HCT116 (cell line): ENCODE data around the gene ACAN. TPM values are rescaled to one million over a fixed set of nuclear protein-coding genes. Genes with fewer than 3 reads are reported as not detected.

ENCODE experiments used
- ATAC-seq: fragments of 200-7000 bp; cut with Tn5 transposase; 2 replicates; pipeline ENCODE4 v1.9.1; 2020; ENCODE audit warnings: mild to moderate bottlenecking, moderate library complexity
- BruUV-seq: library from RNA; stranded (reverse); fragments of 400-500 nt; replicated peaks from 2 replicates; lab custom pipeline; 2021; lab: Mats Ljungman, UMichigan
- CTCF ChIA-PET: fragments of 300-600 bp; sonication (Branson Sonifier 250); formaldehyde crosslinking; loops from one replicate; lab custom pipeline; 2021; ENCODE audit warnings: antibody characterized with exemption; lab: Charles Lee
- POLR2A ChIA-PET: fragments of 300-600, 350-600 bp; sonication (Branson Sonifier 250); formaldehyde crosslinking; loops from one replicate; lab custom pipeline; 2021; ENCODE audit warnings: antibody characterized with exemption; lab: Charles Lee
- RAD21 ChIA-PET, 2 experiments: fragments of 300-600 bp; sonication (Branson Sonifier 250); formaldehyde crosslinking; loops; one replicate each; lab custom pipeline; 2023; ENCODE audit warnings: low total read pairs in 2 of 2; ENCODE audit not compliant: uncharacterized antibody in 2 of 2, unreplicated experiment in 2 of 2, low non-redundant PET in 1 of 2; lab: Charles Lee
- DNase-seq: peaks from one replicate; pipeline ENCODE4 v3.0.0-alpha.2; 2010; ENCODE audit warnings: low read depth, low spot score
- H2AFZ ChIP-seq: fragments of 200-600 bp; shearing (Covaris generic), sonication (generic); 2 replicates; pipeline ENCODE4 v1.6.1; 2017; ENCODE audit warnings: low read depth, mixed run types, mixed read lengths, antibody characterized with exemption, low read length; ENCODE audit not compliant: poor library complexity, severe bottlenecking
- H3K27ac ChIP-seq: 2 replicates; pipeline ENCODE4 v1.5.1; 2012; ENCODE audit warnings: low read depth, low read length
- H3K27me3 ChIP-seq: fragments of 200-600 bp; sonication (generic); 2 replicates; pipeline ENCODE4 v1.6.1; 2016; ENCODE audit warnings: mixed run types, low read length, mixed read lengths; ENCODE audit not compliant: insufficient read depth
- H3K36me3 ChIP-seq, 2 experiments: fragments of 200-500 bp in 1 of 2; fragments of 200-600 bp in 1 of 2; sonication (Bioruptor generic) in 1 of 2; sonication (generic) in 1 of 2; 2 replicates each; pipeline versions ENCODE4 v1.5.1 to v1.6.1; 2014 to 2016; ENCODE audit warnings: low read length in 2 of 2, inconsistent platforms in 1 of 2, mixed read lengths in 1 of 2, mixed run types in 1 of 2; ENCODE audit not compliant: insufficient read depth in 2 of 2, control insufficient read depth in 1 of 2
- H3K4me1 ChIP-seq, 2 experiments: fragments of 200-600 bp in 1 of 2; sonication (generic) in 1 of 2; 2 replicates each; pipeline versions ENCODE4 v1.5.1 to v1.6.1; 2012 to 2017; ENCODE audit warnings: low read length in 2 of 2, inconsistent platforms in 1 of 2, mild to moderate bottlenecking in 1 of 2, mixed read lengths in 1 of 2, mixed run types in 1 of 2, moderate library complexity in 1 of 2; ENCODE audit not compliant: insufficient read depth in 2 of 2, control insufficient read depth in 1 of 2
- H3K4me2 ChIP-seq: fragments of 200-600 bp; sonication (generic); 2 replicates; pipeline ENCODE4 v1.6.1; 2017; ENCODE audit warnings: mixed run types, low read length, mixed read lengths
- H3K4me3 ChIP-seq, 2 experiments: fragments of 200-600 bp in 1 of 2; sonication (generic) in 1 of 2; replicated peaks in 1 of 2; 2 replicates each; pipeline ENCODE4 v1.5.1; 2011 to 2016; ENCODE audit warnings: low read length in 2 of 2, control low read depth in 1 of 2, low read depth in 1 of 2, mild to moderate bottlenecking in 1 of 2, mixed read lengths in 1 of 2, mixed run types in 1 of 2
- H3K79me2 ChIP-seq: fragments of 200-600 bp; sonication (generic); 2 replicates; pipeline ENCODE4 v1.6.1; 2017; ENCODE audit warnings: mild to moderate bottlenecking, mixed run types, low read length, moderate library complexity, mixed read lengths; ENCODE audit not compliant: insufficient read depth
- H3K9ac ChIP-seq: fragments of 200-600 bp; sonication (generic); 2 replicates; pipeline ENCODE4 v1.6.1; 2016; ENCODE audit warnings: low read length, mixed read lengths
- H3K9me2 ChIP-seq: fragments of 200-600 bp; sonication (generic), shearing (Covaris generic); 2 replicates; pipeline ENCODE4 v1.6.1; 2017; ENCODE audit warnings: mixed run types, mild to moderate bottlenecking, moderate library complexity; ENCODE audit not compliant: insufficient read depth
- H3K9me3 ChIP-seq, 2 experiments: fragments of 200-500 bp in 1 of 2; fragments of 200-600 bp in 1 of 2; sonication (Bioruptor generic) in 1 of 2; sonication (generic) in 1 of 2; 2 replicates each; pipeline ENCODE4 v1.6.1; 2014 to 2017; ENCODE audit warnings: low read length in 2 of 2, mixed read lengths in 2 of 2, inconsistent platforms in 1 of 2, low read depth in 1 of 2, mild to moderate bottlenecking in 1 of 2, mixed run types in 1 of 2, moderate library complexity in 1 of 2; ENCODE audit not compliant: control insufficient read depth in 1 of 2, insufficient read depth in 1 of 2
- H4K20me1 ChIP-seq: fragments of 200-600 bp; sonication (generic), shearing (Covaris generic); 2 replicates; pipeline ENCODE4 v1.6.1; 2017; ENCODE audit warnings: mixed run types, mild to moderate bottlenecking, moderate library complexity; ENCODE audit not compliant: insufficient read depth
- CBX3 ChIP-seq: IDR thresholded peaks from 2 replicates; pipeline ENCODE4 v1.6.1; 2012; ENCODE audit warnings: low read depth
- CEBPB ChIP-seq: IDR thresholded peaks from 2 replicates; pipeline ENCODE4 v1.6.1; 2012; ENCODE audit warnings: low read depth
- EGR1 ChIP-seq: IDR thresholded peaks from 2 replicates; pipeline ENCODE4 v1.6.1; 2012; ENCODE audit warnings: low read depth
- EZH2 ChIP-seq: fragments of 200-600 bp; sonication (generic); IDR thresholded peaks from 2 replicates; pipeline ENCODE4 v1.6.1; 2017; ENCODE audit warnings: antibody characterized with exemption, mixed run types
- EZH2phosphoT487 ChIP-seq: fragments of 200-600 bp; IDR thresholded peaks from 2 replicates; pipeline ENCODE4 v1.6.1; 2018; ENCODE audit warnings: antibody characterized with exemption, borderline replicate concordance
- FOSL1 ChIP-seq: IDR thresholded peaks from 2 replicates; pipeline ENCODE4 v1.6.1; 2012; ENCODE audit warnings: low read depth
- JUND ChIP-seq: IDR thresholded peaks from 2 replicates; pipeline ENCODE4 v1.6.1; 2012
- POLR2A ChIP-seq: IDR thresholded peaks from 2 replicates; pipeline ENCODE4 v1.7.0; 2011; ENCODE audit warnings: borderline replicate concordance; ENCODE audit not compliant: insufficient read depth, insufficient read length; ENCODE audit errors: extremely low read depth
- POLR2AphosphoS5 ChIP-seq: IDR thresholded peaks from 2 replicates; pipeline ENCODE4 v1.6.1; 2011; ENCODE audit warnings: mild to moderate bottlenecking, low read depth, low read length, moderate library complexity
- RAD21 ChIP-seq: IDR thresholded peaks from 2 replicates; pipeline ENCODE4 v1.6.1; 2012; ENCODE audit warnings: low read depth, mild to moderate bottlenecking
- SIN3A ChIP-seq: IDR thresholded peaks from 2 replicates; pipeline ENCODE4 v1.6.1; 2012; ENCODE audit warnings: low read depth
- SP1 ChIP-seq: IDR thresholded peaks from 2 replicates; pipeline ENCODE4 v1.6.1; 2012; ENCODE audit warnings: low read depth
- SRF ChIP-seq: IDR thresholded peaks from 2 replicates; pipeline ENCODE4 v1.6.1; 2012; ENCODE audit warnings: low read depth
- TCF7L2 ChIP-seq: IDR thresholded peaks from 2 replicates; pipeline ENCODE4 v1.7.0; 2011; ENCODE audit warnings: borderline replicate concordance, inconsistent platforms; ENCODE audit not compliant: insufficient read depth, insufficient read length; ENCODE audit errors: extremely low read depth
- YY1 ChIP-seq: IDR thresholded peaks from 2 replicates; pipeline ENCODE4 v1.6.1; 2011; ENCODE audit warnings: low read length, low read depth, moderate library complexity, mild to moderate bottlenecking; ENCODE audit not compliant: insufficient replicate concordance; ENCODE audit errors: extremely low read depth
- ZFX ChIP-seq: fragments of 450-650 bp; IDR thresholded peaks from 2 replicates; pipeline ENCODE4 v1.6.1; 2017
- ZNF274 ChIP-seq: fragments of 200-500 bp; sonication (Bioruptor generic); IDR thresholded peaks from 2 replicates; pipeline ENCODE4 v1.6.1; 2014; ENCODE audit warnings: mild to moderate bottlenecking, low read depth, low read length, inconsistent platforms
- intact Hi-C: fragments of 100-400 bp; cut with micrococcal nuclease; formaldehyde crosslinking; loops from 2 replicates; pipeline ENCODE4 v1.10.0; 2022
- total RNA-seq: library from RNA; stranded (reverse); gene quantifications from one replicate; pipeline ENCODE4 v1.2.1, GENCODE V29; 2021; ENCODE audit not compliant: unreplicated experiment
- TF ChIP-seq, protein P1 (sequence below): IDR thresholded peaks from 2 replicates; pipeline ENCODE4 v1.6.1; 2012
- TF ChIP-seq, protein P2 (sequence below): IDR thresholded peaks from 2 replicates; pipeline ENCODE4 v1.6.1; 2012

Gene ACAN
- total RNA-seq, 1 experiment from 2014 or later = not detected

DNA sequence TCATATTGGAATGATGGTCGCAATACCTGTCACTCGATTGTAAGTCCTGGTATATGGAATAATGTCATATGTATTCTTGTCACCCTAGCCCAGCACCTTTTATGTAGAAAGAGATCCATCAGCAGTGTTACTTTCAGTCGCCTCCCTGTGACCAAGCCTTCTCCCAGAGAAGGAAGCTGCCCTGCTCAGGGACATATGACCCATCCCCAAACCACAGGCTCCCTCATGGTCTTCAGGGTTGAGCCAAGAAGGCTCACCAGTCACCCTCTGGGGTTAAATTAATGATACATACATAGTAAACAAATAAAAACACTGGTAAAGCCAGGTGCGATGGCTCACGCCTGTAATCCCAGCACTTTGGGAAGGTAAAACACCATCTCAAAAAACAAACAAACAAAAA is 114.5 kb downstream of the ACAN start:
- H3K4me1 ChIP-seq = peaks cover 41 to 51% of the 10 kb centered on the region in 2 experiments
- no peaks in the 10 kb centered on the region for H4K20me1 ChIP-seq
- no peak for ATAC-seq
- H3K9me2 ChIP-seq = no peaks in the 10 kb centered on the region
- H3K4me3 ChIP-seq = no peak overlapping the region
- no peak overlapping the region for H2AFZ ChIP-seq
- BruUV-seq = no TSS peak
- no peak overlapping the region for H3K27ac ChIP-seq
- no peaks in the 10 kb centered on the region for H3K27me3 ChIP-seq
- ChIA-PET CTCF (no interaction called here), POLR2A (interaction anchor here (0.7 kb wide), 1 partner anchor 179 kb away, joined by 3 read pairs; no protein-coding TSS in a partner anchor), RAD21 (no interaction called here)
- H3K9ac ChIP-seq = no peak overlapping the region
- H3K79me2 ChIP-seq = no peaks in the 10 kb centered on the region
- H3K4me2 ChIP-seq = peak overlapping the region; percentile 59
- H3K9me3 ChIP-seq = no peaks in the 10 kb centered on the region
- no peaks in the 10 kb centered on the region for H3K36me3 ChIP-seq
- no peak for TF ChIP-seq SIN3A
- TF ChIP-seq, protein P1, sequence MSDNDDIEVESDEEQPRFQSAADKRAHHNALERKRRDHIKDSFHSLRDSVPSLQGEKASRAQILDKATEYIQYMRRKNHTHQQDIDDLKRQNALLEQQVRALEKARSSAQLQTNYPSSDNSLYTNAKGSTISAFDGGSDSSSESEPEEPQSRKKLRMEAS = no peak
- TF ChIP-seq EZH2phosphoT487 = no peak
- no peak for TF ChIP-seq ZNF274
- TF ChIP-seq CBX3 = no peak
- TF ChIP-seq SRF = no peak
- no peak for TF ChIP-seq RAD21
- no peak for DNase-seq
- intact Hi-C loops = no loop called here

GRCh38 chr15:88918738-88919137 is 115.5 kb downstream of the ACAN start:
- H3K27me3 ChIP-seq = no peaks in the 10 kb centered on the region
- H3K9me3 ChIP-seq = no peaks in the 10 kb centered on the region
- intact Hi-C loops = no loop called here
- POLR2A ChIA-PET = no interaction called here
- H4K20me1 ChIP-seq = no peaks in the 10 kb centered on the region
- peaks cover 38 to 45% of the 10 kb centered on the region in 2 experiments for H3K4me1 ChIP-seq
- H3K9me2 ChIP-seq = no peaks in the 10 kb centered on the region
- ATAC-seq = peak; percentile 87
- H3K4me2 ChIP-seq = peak overlapping the region; percentile 59
- BruUV-seq = no TSS peak
- peak; percentile 90 for DNase-seq
- no peaks in the 10 kb centered on the region for H3K79me2 ChIP-seq
- peak overlapping the region; percentile 2 for H2AFZ ChIP-seq
- peak overlapping the region in 1 of 2 experiments; percentile 7; a peak in 1 of 4 replicates for H3K4me3 ChIP-seq
- 0 out of 2 replicates have a peak overlapping the region, but pooled peaks have one; percentile 1 for H3K9ac ChIP-seq
- RAD21 ChIA-PET = no interaction called here
- TF ChIP-seq ZFX (no peak), EGR1 (peak; percentile 80), ZNF274 (no peak), POLR2A (no peak), CBX3 (peak; percentile 82), FOSL1 (peak; percentile 87), SP1 (peak; percentile 85), YY1 (no peak), POLR2AphosphoS5 (peak; percentile 55; the same call in 1 of the 2 replicates), EZH2phosphoT487 (no peak), EZH2 (no peak), CEBPB (peak; percentile 90), SRF (peak; percentile 64; the same call in 1 of the 2 replicates), SIN3A (peak; percentile 91), JUND (peak; percentile 94), RAD21 (0 out of 2 replicates have a peak, but pooled peaks have one; percentile 25), TCF7L2 (peak; percentile 20)
- TF ChIP-seq, protein P1 = peak; percentile 87
- TF ChIP-seq, protein P2, sequence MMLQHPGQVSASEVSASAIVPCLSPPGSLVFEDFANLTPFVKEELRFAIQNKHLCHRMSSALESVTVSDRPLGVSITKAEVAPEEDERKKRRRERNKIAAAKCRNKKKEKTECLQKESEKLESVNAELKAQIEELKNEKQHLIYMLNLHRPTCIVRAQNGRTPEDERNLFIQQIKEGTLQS = no peak
- CTCF ChIA-PET = interaction anchor here (1.0 kb wide), 1 partner anchor 14 kb away, joined by 3 read pairs; no protein-coding TSS in a partner anchor
- H3K27ac ChIP-seq = peak overlapping the region; percentile 19; the same call in 1 of the 2 replicates
- H3K36me3 ChIP-seq = no peaks in the 10 kb centered on the region
